Measurements from ENCODE around the gene PRELID1. TPM values are rescaled to one million over a fixed set of nuclear protein-coding genes. Genes with fewer than 3 reads are reported as not detected.
A peak's percentile ranks its signal among the peaks of the same experiment; 100 is the strongest.

PRELID1 gene
- total and polyA plus RNA-seq, 2 donors from 2014 or later: 90.8 to 351 TPM

GRCh38 chr5:177349362-177349647, 45.7 kb downstream of the PRELID1 start:
- Histone ChIP-seq H3K4me1 (ENCODE audit: control insufficient read depth in 2 of 3, insufficient read depth in 2 of 3, low read depth in 1 of 3, low read length in 3 of 3) (peaks cover 4 to 19% (median 13%) of the 10 kb centered on the region in 3 donors), H3K9ac (ENCODE audit: low read length in 3 of 3) (no peak overlapping the region), H3K36me3 (ENCODE audit: control insufficient read depth in 2 of 3, insufficient read depth in 3 of 3, low read length in 3 of 3) (peaks cover 0 to 7% (median 5%) of the 10 kb centered on the region in 3 donors), H3K9me3 (ENCODE audit: control insufficient read depth in 2 of 3, insufficient read depth in 1 of 3, low read length in 3 of 3) (no peaks in the 10 kb centered on the region), H3K4me3 (ENCODE audit: low read length in 3 of 3) (no peak overlapping the region), H3K27me3 (ENCODE audit: control insufficient read depth, insufficient read depth, low read length) (no peaks in the 10 kb centered on the region), H3K27ac (ENCODE audit: low read depth in 2 of 2, low read length in 2 of 2) (no peak overlapping the region)
- intact Hi-C loops (cut with DNase I): no loop called here
- no peak for FAIRE-seq
- no peak for DNase-seq
- no peak for TF ChIP-seq CTCF (IDR thresholded peaks at IDR 0.05; ENCODE audit: borderline replicate concordance, extremely low read depth, insufficient read depth)

GRCh38 chr5:177349762-177350161, 46.2 kb downstream of the PRELID1 start:
- H3K4me3 ChIP-seq (ENCODE audit: low read length in 3 of 3): peak overlapping the region in 2 of 3 donors; percentile 99 to 100
- no peaks in the 10 kb centered on the region for H3K9me3 ChIP-seq (ENCODE audit: control insufficient read depth in 2 of 3, insufficient read depth in 1 of 3, low read length in 3 of 3)
- H3K36me3 ChIP-seq (ENCODE audit: control insufficient read depth in 2 of 3, insufficient read depth in 3 of 3, low read length in 3 of 3): peaks cover 0 to 7% (median 5%) of the 10 kb centered on the region in 3 donors
- intact Hi-C loops (cut with DNase I): no loop called here
- no peak overlapping the region for H3K9ac ChIP-seq (ENCODE audit: low read length in 3 of 3)
- DNase-seq (peak in 1 of 5 donors; percentile 28), FAIRE-seq (no peak)
- no peaks in the 10 kb centered on the region for H3K27me3 ChIP-seq (ENCODE audit: control insufficient read depth, insufficient read depth, low read length)
- H3K27ac ChIP-seq (ENCODE audit: low read depth in 2 of 2, low read length in 2 of 2): no peak overlapping the region
- no peak for TF ChIP-seq CTCF (IDR thresholded peaks at IDR 0.05; ENCODE audit: borderline replicate concordance, extremely low read depth, insufficient read depth)
- peaks cover 4 to 19% (median 13%) of the 10 kb centered on the region in 3 donors for H3K4me1 ChIP-seq (ENCODE audit: control insufficient read depth in 2 of 3, insufficient read depth in 2 of 3, low read depth in 1 of 3, low read length in 3 of 3)

- peak overlapping the region; percentile 88 to 100 (median 94) for H3K9ac ChIP-seq (ENCODE audit: low read length in 3 of 3)
- peaks cover 0 to 7% (median 5%) of the 10 kb centered on the region in 3 donors for H3K36me3 ChIP-seq (ENCODE audit: control insufficient read depth in 2 of 3, insufficient read depth in 3 of 3, low read length in 3 of 3)
- intact Hi-C loops (cut with DNase I): no loop called here
- no peak for DNase-seq
- no peak for TF ChIP-seq CTCF (IDR thresholded peaks at IDR 0.05; ENCODE audit: borderline replicate concordance, extremely low read depth, insufficient read depth)
- no peaks in the 10 kb centered on the region for H3K27me3 ChIP-seq (ENCODE audit: control insufficient read depth, insufficient read depth, low read length)
- peak overlapping the region; percentile 90 to 96 for H3K27ac ChIP-seq (ENCODE audit: low read depth in 2 of 2, low read length in 2 of 2)
- no peak for FAIRE-seq
- H3K9me3 ChIP-seq (ENCODE audit: control insufficient read depth in 2 of 3, insufficient read depth in 1 of 3, low read length in 3 of 3): no peaks in the 10 kb centered on the region
- peaks cover 4 to 19% (median 13%) of the 10 kb centered on the region in 3 donors for H3K4me1 ChIP-seq (ENCODE audit: control insufficient read depth in 2 of 3, insufficient read depth in 2 of 3, low read depth in 1 of 3, low read length in 3 of 3)
- peak overlapping the region; percentile 85 to 100 (median 99) for H3K4me3 ChIP-seq (ENCODE audit: low read length in 3 of 3)
Measured at GRCh38 chr5:177350776-177351391, 47.3 kb downstream of the PRELID1 start.
